AG04450 (cell line): ENCODE data around the gene SKIC8. TPM values are rescaled to one million over a fixed set of nuclear protein-coding genes. Genes with fewer than 3 reads are reported as not detected.
"Not testable (repeated sequence)": the region's sequence is repeated elsewhere in the genome, so short reads cannot be mapped to it uniquely, and the experiment has no call there.

Source experiments
- CTCF ChIA-PET: fragments of 300-600, 350-600 bp; formaldehyde crosslinking; extraction: SDS; loops from one replicate; lab custom pipeline; 2022; ENCODE audit warnings: antibody characterized with exemption, inconsistent platforms; lab: Charles Lee
- POLR2A ChIA-PET: fragments of 350-600 bp; formaldehyde crosslinking; extraction: SDS; loops from one replicate; lab custom pipeline; 2021; ENCODE audit warnings: antibody characterized with exemption, inconsistent platforms; lab: Yijun Ruan, JAX
- DNase-seq: peaks from one replicate; pipeline ENCODE4 v3.0.0-alpha.2; 2011; ENCODE audit warnings: low read depth, low spot score
- H3K27ac ChIP-seq: one replicate; pipeline ENCODE4 v1.5.1; 2012; ENCODE audit warnings: low read depth, low read length, control low read depth
- H3K27me3 ChIP-seq: one replicate; pipeline ENCODE4 v1.6.0; 2012; ENCODE audit warnings: low read length; ENCODE audit not compliant: control insufficient read depth, insufficient read depth
- H3K4me3 ChIP-seq: 2 replicates; pipeline ENCODE4 v1.5.1; 2011; ENCODE audit warnings: mild to moderate bottlenecking, low read depth, low read length, control low read depth
- H3K9me3 ChIP-seq: 2 replicates; pipeline ENCODE4 v1.5.1; 2012; ENCODE audit warnings: low read length; ENCODE audit not compliant: control insufficient read depth, insufficient read depth
- polyA plus RNA-seq: library from polyadenylated mRNA; depleted of rRNA; stranded (reverse); fragments of >200 nt; gene quantifications from 2 replicates; pipeline ENCODE4 v1.2.3, GENCODE V29; 2011
- TF ChIP-seq, protein P1 (sequence below): IDR thresholded peaks from 2 replicates; pipeline ENCODE4 v1.5.1; 2011; ENCODE audit warnings: low read depth, low read length, control low read depth, inconsistent platforms

Gene SKIC8
- polyA plus RNA-seq, 1 experiment = 92.0 TPM

GRCh38 chr15:78251136-78251535 lies 48.3 kb downstream of the SKIC8 start:
- Histone ChIP-seq H3K27me3 (peaks cover 14% of the 10 kb centered on the region), H3K4me3 (no peak overlapping the region), H3K9me3 (no peaks in the 10 kb centered on the region), H3K27ac (no peak overlapping the region)
- POLR2A ChIA-PET = no interaction called here
- DNase-seq = no peak
- CTCF ChIA-PET = interaction anchor here (3.4 kb wide), 1 partner anchor 11 kb away, joined by 9 read pairs; no protein-coding TSS in a partner anchor
- TF ChIP-seq, protein P1, sequence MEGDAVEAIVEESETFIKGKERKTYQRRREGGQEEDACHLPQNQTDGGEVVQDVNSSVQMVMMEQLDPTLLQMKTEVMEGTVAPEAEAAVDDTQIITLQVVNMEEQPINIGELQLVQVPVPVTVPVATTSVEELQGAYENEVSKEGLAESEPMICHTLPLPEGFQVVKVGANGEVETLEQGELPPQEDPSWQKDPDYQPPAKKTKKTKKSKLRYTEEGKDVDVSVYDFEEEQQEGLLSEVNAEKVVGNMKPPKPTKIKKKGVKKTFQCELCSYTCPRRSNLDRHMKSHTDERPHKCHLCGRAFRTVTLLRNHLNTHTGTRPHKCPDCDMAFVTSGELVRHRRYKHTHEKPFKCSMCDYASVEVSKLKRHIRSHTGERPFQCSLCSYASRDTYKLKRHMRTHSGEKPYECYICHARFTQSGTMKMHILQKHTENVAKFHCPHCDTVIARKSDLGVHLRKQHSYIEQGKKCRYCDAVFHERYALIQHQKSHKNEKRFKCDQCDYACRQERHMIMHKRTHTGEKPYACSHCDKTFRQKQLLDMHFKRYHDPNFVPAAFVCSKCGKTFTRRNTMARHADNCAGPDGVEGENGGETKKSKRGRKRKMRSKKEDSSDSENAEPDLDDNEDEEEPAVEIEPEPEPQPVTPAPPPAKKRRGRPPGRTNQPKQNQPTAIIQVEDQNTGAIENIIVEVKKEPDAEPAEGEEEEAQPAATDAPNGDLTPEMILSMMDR = no peak

- CTCF ChIA-PET = interaction anchor here (3.4 kb wide), 1 partner anchor 9 kb away, joined by 9 read pairs; no protein-coding TSS in a partner anchor
- POLR2A ChIA-PET = no interaction called here
- Histone ChIP-seq H3K27ac (no peak overlapping the region), H3K9me3 (no peaks in the 10 kb centered on the region), H3K4me3 (no peak overlapping the region), H3K27me3 (peaks cover 12% of the 10 kb centered on the region)
- TF ChIP-seq, protein P1 = no peak
- DNase-seq = no peak
Observed at GRCh38 chr15:78249131-78249530, 50.3 kb downstream of the SKIC8 start.

- TF ChIP-seq, protein P1 = no peak
- ChIA-PET CTCF (no interaction called here), POLR2A (no interaction called here)
Observed at GRCh38 chr15:78247911-78248310, 51.5 kb downstream of the SKIC8 start.

GRCh38 chr15:78245976-78246620 lies 53.3 kb downstream of the SKIC8 start:
- H3K9me3 ChIP-seq, H3K4me3 ChIP-seq, POLR2A ChIA-PET, H3K27ac ChIP-seq, DNase-seq: not testable (repeated sequence)
- CTCF ChIA-PET = interaction anchor here (0.9 to 7.5 kb wide), 2 partner anchors 69 to 135 kb away, joined by 5 to 157 read pairs; no protein-coding TSS in a partner anchor
- H3K27me3 ChIP-seq = peaks cover 12% of the 10 kb centered on the region

More at GRCh38 chr15:78247911-78248310, 51.5 kb downstream of the SKIC8 start:
- Histone ChIP-seq H3K4me3 (no peak overlapping the region), H3K9me3 (no peaks in the 10 kb centered on the region), H3K27ac (no peak overlapping the region), H3K27me3 (peaks cover 12% of the 10 kb centered on the region)
- DNase-seq = no peak

DNA sequence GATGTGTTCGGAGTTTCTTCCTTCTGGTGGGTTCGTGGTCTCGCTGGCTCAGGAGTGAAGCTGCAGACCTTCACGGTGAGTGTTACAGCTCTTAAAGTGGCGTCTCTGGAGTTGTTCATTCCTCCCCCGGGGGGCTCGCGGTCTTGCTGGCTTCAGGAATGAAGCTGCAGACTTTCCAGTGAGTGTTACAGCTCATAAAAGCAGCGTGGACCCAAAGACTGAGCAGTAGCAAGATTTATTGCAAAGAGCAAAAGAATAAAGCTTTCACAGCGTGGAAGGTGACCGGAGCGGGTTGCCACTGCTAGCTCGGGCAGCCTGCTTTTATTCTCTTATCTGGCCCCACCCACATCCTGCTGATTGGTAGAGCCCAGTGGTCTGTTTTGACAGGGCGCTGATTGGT lies 54.0 kb downstream of the SKIC8 start:
- CTCF ChIA-PET = interaction anchor here (0.9 to 7.5 kb wide), 2 partner anchors 68 to 134 kb away, joined by 5 to 157 read pairs; no protein-coding TSS in a partner anchor
- DNase-seq, H3K9me3 ChIP-seq, POLR2A ChIA-PET, H3K4me3 ChIP-seq, H3K27ac ChIP-seq: not testable (repeated sequence)
- H3K27me3 ChIP-seq = peaks cover 12% of the 10 kb centered on the region

- peaks cover 12% of the 10 kb centered on the region for H3K27me3 ChIP-seq
- H3K4me3 ChIP-seq = no peak overlapping the region
- DNase-seq = no peak
- H3K9me3 ChIP-seq = no peaks in the 10 kb centered on the region
- ChIA-PET CTCF (interaction anchor here (0.9 to 7.5 kb wide), 2 partner anchors 68 to 134 kb away, joined by 5 to 157 read pairs; no protein-coding TSS in a partner anchor), POLR2A (no interaction called here)
- TF ChIP-seq, protein P1 = no peak
- no peak overlapping the region for H3K27ac ChIP-seq
Observed at GRCh38 chr15:78244893-78245292, 54.5 kb downstream of the SKIC8 start.
